Measurements from ENCODE around the gene TRPM4.

Gene TRPM4

GRCh38 chr19:49243129-49243528 is 85.5 kb downstream of the TRPM4 start:
- DNase-seq: no peak

GRCh38 chr19:49243726-49244125 is 86.1 kb downstream of the TRPM4 start:
- DNase-seq: no peak

- DNase-seq: no peak
These were observed 86.7 kb downstream of the TRPM4 start for GRCh38 chr19:49244256-49244655.

- no peak for DNase-seq
These were observed 90.1 kb downstream of the TRPM4 start for GRCh38 chr19:49247676-49248075.

- DNase-seq: no peak
These were observed 92.3 kb downstream of the TRPM4 start for GRCh38 chr19:49249933-49250332.

DNA sequence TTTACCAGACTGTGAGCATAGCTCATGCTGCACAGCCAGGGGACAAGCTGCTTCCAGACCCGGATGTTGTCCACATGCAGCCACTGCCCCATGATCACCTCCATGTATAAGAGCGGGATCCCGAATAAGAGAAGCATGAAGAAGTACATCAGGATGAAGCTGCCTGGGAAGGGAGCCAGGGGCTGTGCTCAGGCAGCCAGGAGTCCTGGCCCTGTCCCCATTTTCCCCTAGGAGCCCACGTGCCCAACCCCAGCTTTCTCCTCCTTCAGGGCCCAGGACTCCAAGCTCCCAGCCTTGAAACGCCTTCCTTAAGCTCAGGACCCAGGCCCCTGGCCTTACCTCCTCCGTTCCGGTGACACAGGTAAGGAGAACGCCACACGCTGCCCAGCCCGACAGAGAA is 98.1 kb downstream of the TRPM4 start:
- no peak for DNase-seq

DNA sequence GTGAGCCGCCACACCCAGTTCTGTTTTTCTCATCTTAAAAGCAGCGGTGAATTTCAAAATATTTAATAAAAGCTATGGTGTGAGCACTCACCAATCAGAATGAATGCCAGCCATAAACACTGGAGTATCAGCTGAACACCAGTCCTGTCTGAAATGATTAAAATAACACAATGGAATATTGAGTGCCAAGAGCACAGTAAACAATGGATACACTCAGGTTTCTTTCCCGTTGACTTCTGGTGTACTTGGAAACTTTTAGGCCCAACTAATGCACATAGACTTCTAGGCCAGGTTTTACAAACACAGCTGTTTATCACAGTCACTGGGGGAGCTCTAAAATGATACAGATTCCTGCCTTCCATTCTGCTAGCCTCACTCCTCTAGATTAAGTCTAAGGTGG is 99.1 kb downstream of the TRPM4 start:
- no peak for DNase-seq
